GM18505 (cell line): Measurements from ENCODE around the gene DAB2IP.
"Not testable (repeated sequence)": the region's sequence is repeated elsewhere in the genome, so short reads cannot be mapped to it uniquely, and the experiment has no call there.

Source experiments
- ATAC-seq: cut with Tn5 transposase; IDR thresholded peaks from one replicate; pipeline ENCODE4 v1.9.1; 2021; ENCODE audit not compliant: unreplicated experiment
- POLR2A ChIP-seq: IDR thresholded peaks from 4 replicates; pipeline ENCODE4 v1.6.1; 2011; ENCODE audit warnings: borderline replicate concordance; ENCODE audit not compliant: insufficient read depth, insufficient read length; ENCODE audit errors: extremely low read depth

Gene DAB2IP

GRCh38 chr9:121643473-121643872 is 8.0 kb upstream of the DAB2IP start:
- no peak for TF ChIP-seq POLR2A

GRCh38 chr9:121644040-121644439 is 7.4 kb upstream of the DAB2IP start:
- ATAC-seq: not testable (repeated sequence)

More at GRCh38 chr9:121643473-121643872, 8.0 kb upstream of the DAB2IP start:
- no peak for ATAC-seq

- ATAC-seq: no peak
- no peak for TF ChIP-seq POLR2A
These were observed 6.4 kb upstream of the DAB2IP start for GRCh38 chr9:121645003-121645402.

- ATAC-seq: no peak
- TF ChIP-seq POLR2A: no peak
These were observed 5.3 kb upstream of the DAB2IP start for GRCh38 chr9:121645853-121646807.

- TF ChIP-seq POLR2A: no peak
- ATAC-seq: no peak
These were observed 4.4 kb upstream of the DAB2IP start for GRCh38 chr9:121646992-121647391.

- TF ChIP-seq POLR2A: no peak
- ATAC-seq: no peak
These were observed 3.3 kb upstream of the DAB2IP start for GRCh38 chr9:121648172-121648571.

- no peak for ATAC-seq
- no peak for TF ChIP-seq POLR2A
These were observed 2.6 kb upstream of the DAB2IP start for GRCh38 chr9:121648799-121649198.

- TF ChIP-seq POLR2A: no peak
- ATAC-seq: no peak
These were observed 1.8 kb upstream of the DAB2IP start for GRCh38 chr9:121649476-121650216.

GRCh38 chr9:121650217-121651007 is 1.0 kb upstream of the DAB2IP start:
- no peak for ATAC-seq
- no peak for TF ChIP-seq POLR2A

GRCh38 chr9:121651008-121651294 is 483 bp upstream of the DAB2IP start:
- no peak for TF ChIP-seq POLR2A
- ATAC-seq: no peak

- no peak for TF ChIP-seq POLR2A
- ATAC-seq: no peak
These were observed 795 bp downstream of the DAB2IP start for GRCh38 chr9:121652021-121652837.

GRCh38 chr9:121652838-121653231 is 1.4 kb downstream of the DAB2IP start:
- no peak for ATAC-seq
- TF ChIP-seq POLR2A: no peak

GRCh38 chr9:121654499-121655140 is 3.2 kb downstream of the DAB2IP start:
- TF ChIP-seq POLR2A: no peak
- ATAC-seq: no peak

GRCh38 chr9:121655231-121655755 is 3.9 kb downstream of the DAB2IP start:
- TF ChIP-seq POLR2A: no peak
- no peak for ATAC-seq
